ENCODE measurements around the gene DENND4A. TPM values are rescaled to one million over a fixed set of nuclear protein-coding genes. Genes with fewer than 3 reads are reported as not detected.
"Not testable (repeated sequence)": the region's sequence is repeated elsewhere in the genome, so short reads cannot be mapped to it uniquely, and the experiment has no call there.

DENND4A gene
- total and polyA plus RNA-seq, 7 donors, result 4.0 to 46.7 (median 15.4) TPM

- peaks cover 34% of the 10 kb centered on the region for H3K4me1 ChIP-seq
- DNase-seq (no peak), ATAC-seq (no peak)
- intact Hi-C loops (cut with DNase I), result no loop called here
- no peaks in the 10 kb centered on the region for H3K9me3 ChIP-seq
- 87 to 98% (median 97%) methylated on average over 6 of the region's 6 CpGs for WGBS, 3 donors
- H3K4me3 ChIP-seq, result no peak overlapping the region
- peaks cover 0 to 12% of the 10 kb centered on the region in 2 donors for H3K36me3 ChIP-seq (ENCODE audit: insufficient read depth in 1 of 2, low read depth in 1 of 2)
- no peaks in the 10 kb centered on the region for H3K27me3 ChIP-seq (ENCODE audit: insufficient read depth in 3 of 3, low read length in 2 of 3)
- TF ChIP-seq CTCF (IDR thresholded peaks at IDR 0.05), result no peak
- H3K27ac ChIP-seq, result no peak overlapping the region
These were observed 6.9 kb downstream of the DENND4A start for GRCh38 chr15:65785151-65785550.

- no peak for DNase-seq
- no peak for TF ChIP-seq CTCF (IDR thresholded peaks at IDR 0.05)
- Histone ChIP-seq H3K36me3 (ENCODE audit: insufficient read depth in 1 of 2, low read depth in 1 of 2) (peaks cover 0 to 12% of the 10 kb centered on the region in 2 donors), H3K4me1 (peaks cover 27% of the 10 kb centered on the region), H3K27ac (no peak overlapping the region), H3K9me3 (no peaks in the 10 kb centered on the region), H3K4me3 (no peak overlapping the region), H3K27me3 (ENCODE audit: insufficient read depth in 3 of 3, low read length in 2 of 3) (no peaks in the 10 kb centered on the region)
- 71 to 88% (median 88%) methylated on average over 5 of the region's 5 CpGs for WGBS, 3 donors
- intact Hi-C loops (cut with DNase I), result no loop called here
- no peak for ATAC-seq
These were observed 8.2 kb downstream of the DENND4A start for GRCh38 chr15:65783872-65784271.

GRCh38 chr15:65782096-65782495 is 10.0 kb downstream of the DENND4A start:
- ATAC-seq (no peak), DNase-seq (no peak)
- intact Hi-C loops (cut with DNase I), result no loop called here
- H3K36me3 ChIP-seq (ENCODE audit: insufficient read depth in 1 of 2, low read depth in 1 of 2), result peaks cover 0 to 12% of the 10 kb centered on the region in 2 donors
- H3K27me3 ChIP-seq (ENCODE audit: insufficient read depth in 3 of 3, low read length in 2 of 3), result no peaks in the 10 kb centered on the region
- WGBS, 3 donors, result 84 to 94% (median 86%) methylated on average over 5 of the region's 5 CpGs
- no peak overlapping the region for H3K4me3 ChIP-seq
- peaks cover 20% of the 10 kb centered on the region for H3K4me1 ChIP-seq
- H3K9me3 ChIP-seq, result no peaks in the 10 kb centered on the region
- no peak overlapping the region for H3K27ac ChIP-seq
- TF ChIP-seq CTCF (IDR thresholded peaks at IDR 0.05), result no peak

GRCh38 chr15:65778701-65779100 is 13.4 kb downstream of the DENND4A start:
- 71 to 89% (median 85%) methylated on average over 9 of the region's 9 CpGs for WGBS, 3 donors
- H3K27me3 ChIP-seq (ENCODE audit: insufficient read depth in 3 of 3, low read length in 2 of 3); H3K27ac ChIP-seq; H3K4me1 ChIP-seq; ATAC-seq; intact Hi-C loops (cut with DNase I); DNase-seq; H3K36me3 ChIP-seq (ENCODE audit: insufficient read depth in 1 of 2, low read depth in 1 of 2); H3K9me3 ChIP-seq; H3K4me3 ChIP-seq: not testable (repeated sequence)

GRCh38 chr15:65778269-65778668 is 13.8 kb downstream of the DENND4A start:
- TF ChIP-seq CTCF (IDR thresholded peaks at IDR 0.05), result no peak
- intact Hi-C loops (cut with DNase I), result no loop called here

More at GRCh38 chr15:65778269-65778668, 13.8 kb downstream of the DENND4A start:
- DNase-seq (no peak), ATAC-seq (no peak)
- WGBS, 3 donors, result 82 to 88% (median 87%) methylated on average over 2 of the region's 2 CpGs
- Histone ChIP-seq H3K4me1 (peaks cover 5% of the 10 kb centered on the region), H3K27ac (no peak overlapping the region), H3K36me3 (ENCODE audit: insufficient read depth in 1 of 2, low read depth in 1 of 2) (no peaks in the 10 kb centered on the region), H3K27me3 (ENCODE audit: insufficient read depth in 3 of 3, low read length in 2 of 3) (no peaks in the 10 kb centered on the region), H3K4me3 (no peak overlapping the region), H3K9me3 (no peaks in the 10 kb centered on the region)
